OCI-LY1 (cell line): ENCODE data around the gene MTCP1.
A peak's percentile ranks its signal among the peaks of the same experiment; 100 is the strongest.

Experiments used
- H2AFZ ChIP-seq: fragments of 200-600 bp; sonication (generic), shearing (Covaris generic); 2 replicates; pipeline ENCODE4 v1.6.0; 2014; ENCODE audit warnings: antibody characterized with exemption, mild to moderate bottlenecking, low read length
- H3F3A ChIP-seq: fragments of 200-600 bp; sonication (generic), shearing (Covaris generic); 2 replicates; pipeline ENCODE4 v1.6.0; 2014; ENCODE audit warnings: mild to moderate bottlenecking, antibody characterized with exemption, low read length, moderate library complexity; ENCODE audit not compliant: insufficient read depth
- H3K27ac ChIP-seq: fragments of 200-600 bp; sonication (generic); 2 replicates; pipeline ENCODE4 v1.5.1; 2014; ENCODE audit warnings: low read length, mixed run types, mild to moderate bottlenecking, low read depth; ENCODE audit not compliant: poor library complexity, severe bottlenecking
- H3K27me3 ChIP-seq: fragments of 200-600 bp; sonication (generic); 2 replicates; pipeline ENCODE4 v1.6.0; 2014; ENCODE audit warnings: antibody characterized with exemption, mild to moderate bottlenecking, low read length, moderate library complexity; ENCODE audit not compliant: insufficient read depth
- H3K36me3 ChIP-seq: fragments of 200-600 bp; sonication (generic); 2 replicates; pipeline ENCODE4 v1.6.1; 2014; ENCODE audit warnings: mild to moderate bottlenecking, antibody characterized with exemption, low read length, moderate library complexity, mixed read lengths; ENCODE audit not compliant: insufficient read depth
- H3K4me1 ChIP-seq: fragments of 200-600 bp; sonication (generic); 2 replicates; pipeline ENCODE4 v1.5.1; 2014; ENCODE audit warnings: mild to moderate bottlenecking, low read length, moderate library complexity; ENCODE audit not compliant: insufficient read depth, severe bottlenecking
- H3K4me2 ChIP-seq: fragments of 200-600 bp; sonication (generic), shearing (Covaris generic); 2 replicates; pipeline ENCODE4 v1.6.1; 2014; ENCODE audit warnings: low read length
- H3K4me3 ChIP-seq: fragments of 200-600 bp; sonication (generic); 2 replicates; pipeline ENCODE4 v1.5.1; 2014; ENCODE audit warnings: low read length, low read depth, mild to moderate bottlenecking, mixed read lengths; ENCODE audit not compliant: poor library complexity, severe bottlenecking
- H3K79me2 ChIP-seq: fragments of 200-600 bp; shearing (Covaris generic); 2 replicates; pipeline ENCODE4 v1.6.1; 2016; ENCODE audit warnings: mixed run types, low read length, mixed read lengths; ENCODE audit not compliant: insufficient read depth
- H3K9ac ChIP-seq: fragments of 200-600 bp; sonication (generic), shearing (Covaris generic); 2 replicates; pipeline ENCODE4 v1.6.1; 2014; ENCODE audit warnings: mild to moderate bottlenecking, low read length, mixed read lengths
- H3K9me2 ChIP-seq: fragments of 200-600 bp; sonication (generic), shearing (Covaris generic); 2 replicates; pipeline ENCODE4 v1.6.1; 2014; ENCODE audit warnings: low read depth, mild to moderate bottlenecking, low read length, mixed read lengths
- H3K9me3 ChIP-seq: fragments of 200-600 bp; shearing (Covaris generic); 2 replicates; pipeline ENCODE4 v1.6.1; 2014; ENCODE audit warnings: low read length, mixed read lengths
- H4K20me1 ChIP-seq: fragments of 200-600 bp; sonication (generic), shearing (Covaris generic); 2 replicates; pipeline ENCODE4 v1.6.0; 2016; ENCODE audit warnings: mild to moderate bottlenecking, low read length; ENCODE audit not compliant: insufficient read depth
- EZH2 ChIP-seq: fragments of 200-600 bp; sonication (generic), shearing (Covaris generic); IDR thresholded peaks from 2 replicates; pipeline ENCODE4 v1.8.0; 2017; ENCODE audit warnings: borderline replicate concordance, mixed run types, mild to moderate bottlenecking, antibody characterized with exemption, low read length, moderate library complexity, mixed read lengths
- TF ChIP-seq, protein P1 (sequence below): fragments of 200-600 bp; sonication (generic), shearing (Covaris generic); IDR thresholded peaks from 2 replicates; pipeline ENCODE4 v1.5.1; 2017; ENCODE audit warnings: mild to moderate bottlenecking, antibody characterized with exemption, low read length, moderate library complexity, mixed read lengths

Gene MTCP1

DNA sequence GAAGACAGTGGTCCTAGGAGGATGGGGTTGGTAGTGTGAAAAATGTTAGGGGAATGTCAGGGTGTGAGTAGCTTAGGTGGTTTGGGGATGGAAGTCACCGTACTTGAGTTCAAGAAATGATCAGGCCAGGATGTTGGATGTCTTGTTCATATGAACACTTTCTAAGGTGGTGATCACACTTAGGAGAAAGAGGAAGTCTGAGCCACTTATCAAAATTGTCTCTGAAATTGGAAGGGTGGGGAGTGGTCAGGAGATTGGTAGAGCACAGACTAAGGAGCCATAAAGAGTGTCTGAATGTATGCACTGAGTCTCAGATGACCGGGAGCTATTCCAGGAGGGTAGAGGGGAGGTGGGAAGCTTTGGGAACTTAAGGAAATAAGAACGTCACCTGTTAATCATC is 17.3 kb downstream of the MTCP1 start:
- Histone ChIP-seq H3K27ac (no peak overlapping the region), H3K27me3 (no peaks in the 10 kb centered on the region), H3K79me2 (no peaks in the 10 kb centered on the region), H2AFZ (no peak overlapping the region), H3K9me2 (no peaks in the 10 kb centered on the region), H3K4me1 (peaks cover 13% of the 10 kb centered on the region), H3K9me3 (no peaks in the 10 kb centered on the region), H3K4me3 (no peak overlapping the region), H3K36me3 (peaks cover 6% of the 10 kb centered on the region; the same call in 1 of the 2 replicates), H3F3A (no peaks in the 10 kb centered on the region), H3K4me2 (no peak overlapping the region), H4K20me1 (no peaks in the 10 kb centered on the region), H3K9ac (no peak overlapping the region)
- TF ChIP-seq, protein P1, sequence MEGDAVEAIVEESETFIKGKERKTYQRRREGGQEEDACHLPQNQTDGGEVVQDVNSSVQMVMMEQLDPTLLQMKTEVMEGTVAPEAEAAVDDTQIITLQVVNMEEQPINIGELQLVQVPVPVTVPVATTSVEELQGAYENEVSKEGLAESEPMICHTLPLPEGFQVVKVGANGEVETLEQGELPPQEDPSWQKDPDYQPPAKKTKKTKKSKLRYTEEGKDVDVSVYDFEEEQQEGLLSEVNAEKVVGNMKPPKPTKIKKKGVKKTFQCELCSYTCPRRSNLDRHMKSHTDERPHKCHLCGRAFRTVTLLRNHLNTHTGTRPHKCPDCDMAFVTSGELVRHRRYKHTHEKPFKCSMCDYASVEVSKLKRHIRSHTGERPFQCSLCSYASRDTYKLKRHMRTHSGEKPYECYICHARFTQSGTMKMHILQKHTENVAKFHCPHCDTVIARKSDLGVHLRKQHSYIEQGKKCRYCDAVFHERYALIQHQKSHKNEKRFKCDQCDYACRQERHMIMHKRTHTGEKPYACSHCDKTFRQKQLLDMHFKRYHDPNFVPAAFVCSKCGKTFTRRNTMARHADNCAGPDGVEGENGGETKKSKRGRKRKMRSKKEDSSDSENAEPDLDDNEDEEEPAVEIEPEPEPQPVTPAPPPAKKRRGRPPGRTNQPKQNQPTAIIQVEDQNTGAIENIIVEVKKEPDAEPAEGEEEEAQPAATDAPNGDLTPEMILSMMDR, result no peak
- TF ChIP-seq EZH2, result no peak

DNA sequence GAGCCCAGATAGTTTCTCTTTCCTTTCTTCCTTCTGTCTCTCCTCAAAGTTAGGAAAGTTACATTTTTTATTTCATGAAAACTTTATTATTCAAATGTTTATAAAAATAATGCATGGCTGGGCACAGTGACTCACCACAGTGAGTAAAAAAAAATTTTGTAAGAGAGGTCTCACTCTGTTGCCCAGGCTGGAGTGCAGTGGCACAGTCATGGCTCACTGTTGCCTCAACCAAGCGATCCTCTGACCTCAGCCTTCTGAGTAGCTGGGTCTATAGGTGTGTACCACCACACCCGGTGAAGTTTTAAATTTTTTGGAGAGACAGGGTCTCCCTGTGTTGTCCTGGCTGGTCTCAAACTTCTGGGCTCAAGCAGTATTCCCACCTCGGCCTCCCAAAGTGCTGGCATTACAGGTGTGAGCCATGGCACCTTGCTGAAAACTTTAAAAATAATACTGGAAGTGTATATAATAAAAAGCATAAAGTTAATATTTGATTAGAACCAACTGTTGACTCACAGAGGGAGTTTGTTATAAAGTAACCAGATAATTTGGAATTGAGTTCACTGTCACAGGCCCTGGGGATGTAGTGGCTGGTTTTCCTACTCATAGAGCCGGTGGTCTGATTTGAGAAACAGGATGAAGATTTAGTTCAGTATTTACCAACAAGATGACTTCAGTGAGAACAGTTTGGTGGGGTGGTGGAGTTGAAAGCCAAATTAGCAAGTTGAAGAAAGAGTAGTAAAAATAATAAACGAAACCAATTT is 18.0 kb downstream of the MTCP1 start:
- Histone ChIP-seq H3K4me3 (no peak overlapping the region), H3K36me3 (peaks cover 6% of the 10 kb centered on the region; the same call in 1 of the 2 replicates), H4K20me1 (no peaks in the 10 kb centered on the region), H3K4me2 (no peak overlapping the region), H3K27ac (no peak overlapping the region), H3F3A (no peaks in the 10 kb centered on the region), H3K4me1 (peaks cover 13% of the 10 kb centered on the region), H3K9ac (no peak overlapping the region), H3K9me3 (no peaks in the 10 kb centered on the region), H3K79me2 (no peaks in the 10 kb centered on the region), H3K9me2 (no peaks in the 10 kb centered on the region), H3K27me3 (no peaks in the 10 kb centered on the region), H2AFZ (no peak overlapping the region)
- no peak for TF ChIP-seq EZH2
- TF ChIP-seq, protein P1, result no peak

DNA sequence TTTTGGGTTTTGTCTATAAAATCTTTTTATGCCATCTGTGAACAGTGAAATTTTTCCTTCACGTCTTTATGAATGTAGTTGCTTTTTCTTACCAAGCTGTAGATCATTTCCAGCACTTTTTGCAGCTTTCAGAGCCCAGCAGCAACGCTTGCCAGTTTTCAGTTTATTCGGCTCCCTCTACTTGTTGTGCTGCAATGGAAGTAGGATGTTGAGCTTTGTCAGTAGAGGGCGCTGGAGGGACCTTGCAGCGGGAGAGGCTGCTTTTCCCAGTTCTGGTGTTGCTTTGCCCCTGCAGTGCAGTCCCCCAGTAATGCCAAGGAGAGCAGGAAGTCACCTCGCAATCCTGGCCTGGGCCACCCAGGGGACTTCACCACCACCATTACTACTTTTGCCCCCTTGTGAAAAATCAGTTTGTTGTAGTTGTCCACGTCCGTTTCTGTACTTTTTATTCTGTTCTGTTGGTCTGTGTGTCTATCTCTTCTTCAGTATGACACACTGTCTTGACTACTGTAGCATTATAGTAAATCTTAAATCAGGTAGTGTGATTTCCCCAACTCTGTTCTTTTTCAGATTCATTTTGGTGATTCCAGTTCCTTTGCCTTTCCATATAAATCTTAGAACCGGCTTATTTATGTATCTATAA is 21.8 kb downstream of the MTCP1 start:
- no peak overlapping the region for H3K9ac ChIP-seq
- peaks cover 6% of the 10 kb centered on the region; the same call in 1 of the 2 replicates for H3K36me3 ChIP-seq
- no peak overlapping the region for H3K4me3 ChIP-seq
- H3K4me2 ChIP-seq, result no peak overlapping the region
- no peaks in the 10 kb centered on the region for H3K79me2 ChIP-seq
- H3K9me3 ChIP-seq, result no peaks in the 10 kb centered on the region
- no peak overlapping the region for H3K27ac ChIP-seq
- no peaks in the 10 kb centered on the region for H3K9me2 ChIP-seq
- no peaks in the 10 kb centered on the region for H3K27me3 ChIP-seq
- no peaks in the 10 kb centered on the region for H3F3A ChIP-seq
- H4K20me1 ChIP-seq, result no peaks in the 10 kb centered on the region
- no peak for TF ChIP-seq EZH2
- TF ChIP-seq, protein P1, result peak; percentile 63; the same call in 1 of the 2 replicates
- H3K4me1 ChIP-seq, result no peaks in the 10 kb centered on the region
- no peak overlapping the region for H2AFZ ChIP-seq
